Tibial nerve (tissue), 4 donors: Measurements from ENCODE around the gene PSMA7. TPM values are rescaled to one million over a fixed set of nuclear protein-coding genes. Genes with fewer than 3 reads are reported as not detected.

Source experiments
- DNase-seq, 2 donors: peaks; one replicate each; pipeline ENCODE4 v3.0.0-alpha.2; 2019; ENCODE audit warnings: low spot score in 2 of 2
- H3K27ac ChIP-seq, 4 donors: fragments of 200-600 bp; sonication (generic) in 3 of 4; one replicate each; pipeline ENCODE4 v1.5.1; 2017 to 2019; ENCODE audit warnings: mild to moderate bottlenecking in 1 of 4
- H3K27me3 ChIP-seq, 2 donors: fragments of 200-600 bp; sonication (generic) in 1 of 2; one replicate each; pipeline versions ENCODE4 v1.5.1 to v1.6.0; 2017 to 2019
- H3K36me3 ChIP-seq, 3 donors: fragments of 200-600 bp; sonication (generic); one replicate each; pipeline ENCODE4 v1.5.1; 2018 to 2019
- H3K4me1 ChIP-seq, 4 donors: fragments of 200-600 bp; sonication (generic) in 3 of 4; one replicate each; pipeline ENCODE4 v1.5.1; 2017 to 2019
- H3K4me3 ChIP-seq, 4 donors: fragments of 200-600 bp; sonication (generic) in 3 of 4; one replicate each; pipeline ENCODE4 v1.5.1; 2017 to 2019; ENCODE audit warnings: mild to moderate bottlenecking in 1 of 4, moderate library complexity in 1 of 4
- H3K9me3 ChIP-seq, 4 donors: fragments of 200-600 bp; sonication (generic) in 3 of 4; one replicate each; pipeline ENCODE4 v1.5.1; 2017 to 2019
- EP300 ChIP-seq, 2 donors: sonication (generic); formaldehyde crosslinking; IDR thresholded peaks; one replicate each; pipeline ENCODE4 v1.6.1; 2017; ENCODE audit warnings: antibody characterized with exemption in 2 of 2, mild to moderate bottlenecking in 1 of 2
- POLR2A ChIP-seq, 2 donors: fragments of 450-650 bp; IDR thresholded peaks; one replicate each; pipeline ENCODE4 v1.6.1; 2017; ENCODE audit warnings: antibody characterized with exemption in 2 of 2, mild to moderate bottlenecking in 2 of 2, moderate library complexity in 2 of 2
- WGBS, 2 donors: methylation state at CpG; one replicate each; pipeline ENCODE4 v1.1.5; 2018; 5-methylcytosine and 5-hydroxymethylcytosine counted together
- total RNA-seq, 4 donors: library from RNA; depleted of rRNA; stranded (reverse); fragments of >200 nt; gene quantifications; one replicate each; pipeline ENCODE4 v1.1.0, GENCODE V29; 2016
- TF ChIP-seq, protein P1 (sequence below), 5 experiments: fragments of 200-600 bp in 3 of 5; fragments of 450-650 bp in 2 of 5; sonication (generic) in 3 of 5; IDR thresholded peaks; one replicate each; pipeline ENCODE4 v1.5.1; 2016 to 2019; ENCODE audit warnings: antibody characterized with exemption in 5 of 5, mild to moderate bottlenecking in 3 of 5, moderate library complexity in 2 of 5

Gene PSMA7
- total RNA-seq, 4 donors from 2014 or later = 213 to 377 (median 341) TPM

DNA sequence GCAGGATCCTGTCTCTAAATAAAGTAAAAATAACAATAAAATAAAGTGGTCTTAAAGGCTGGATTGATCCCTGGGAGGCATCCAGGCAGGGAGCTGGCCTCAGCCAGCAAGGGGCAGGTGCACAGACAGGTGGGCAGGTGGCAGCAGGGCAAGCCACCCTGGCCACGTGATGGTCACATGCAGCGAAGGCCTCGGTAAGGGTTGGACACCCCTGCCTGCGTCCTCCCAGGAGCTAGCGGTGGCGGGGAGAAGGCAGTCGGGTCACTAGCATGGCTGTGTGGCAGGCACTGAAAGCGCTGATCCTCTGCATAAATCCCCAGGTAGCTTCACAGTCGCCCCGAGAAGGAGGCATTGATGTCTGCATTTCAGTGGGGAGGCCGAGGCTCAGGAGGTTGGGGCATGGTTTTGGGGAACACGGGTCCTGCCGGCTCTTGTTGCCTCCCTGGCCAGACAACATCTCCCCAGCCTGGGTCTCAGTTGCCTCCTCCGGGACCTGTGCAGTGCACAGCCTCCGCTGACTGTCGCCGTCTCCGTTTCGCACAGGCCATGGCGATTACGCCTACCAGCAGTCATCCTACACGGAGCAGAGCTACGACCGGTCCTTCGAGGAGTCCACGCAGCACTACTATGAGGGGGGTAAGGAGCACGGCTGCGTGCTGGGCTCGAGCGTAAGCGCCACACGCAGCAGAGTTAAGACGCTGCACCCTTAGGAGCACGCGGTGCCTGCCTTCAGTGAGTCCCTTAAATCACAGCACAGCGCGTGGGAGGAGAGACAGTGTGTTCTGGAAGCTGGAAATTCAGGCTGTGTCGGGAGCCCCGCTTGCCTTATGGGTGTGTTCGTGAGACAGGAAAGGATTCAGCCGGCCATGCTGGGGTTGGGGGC is 21.9 kb upstream of the PSMA7 start:
- H3K27ac ChIP-seq = no peak overlapping the region
- no peak for TF ChIP-seq POLR2A (IDR thresholded peaks at IDR 0.05)
- TF ChIP-seq EP300 (IDR thresholded peaks at IDR 0.05) = no peak
- TF ChIP-seq, protein P1, sequence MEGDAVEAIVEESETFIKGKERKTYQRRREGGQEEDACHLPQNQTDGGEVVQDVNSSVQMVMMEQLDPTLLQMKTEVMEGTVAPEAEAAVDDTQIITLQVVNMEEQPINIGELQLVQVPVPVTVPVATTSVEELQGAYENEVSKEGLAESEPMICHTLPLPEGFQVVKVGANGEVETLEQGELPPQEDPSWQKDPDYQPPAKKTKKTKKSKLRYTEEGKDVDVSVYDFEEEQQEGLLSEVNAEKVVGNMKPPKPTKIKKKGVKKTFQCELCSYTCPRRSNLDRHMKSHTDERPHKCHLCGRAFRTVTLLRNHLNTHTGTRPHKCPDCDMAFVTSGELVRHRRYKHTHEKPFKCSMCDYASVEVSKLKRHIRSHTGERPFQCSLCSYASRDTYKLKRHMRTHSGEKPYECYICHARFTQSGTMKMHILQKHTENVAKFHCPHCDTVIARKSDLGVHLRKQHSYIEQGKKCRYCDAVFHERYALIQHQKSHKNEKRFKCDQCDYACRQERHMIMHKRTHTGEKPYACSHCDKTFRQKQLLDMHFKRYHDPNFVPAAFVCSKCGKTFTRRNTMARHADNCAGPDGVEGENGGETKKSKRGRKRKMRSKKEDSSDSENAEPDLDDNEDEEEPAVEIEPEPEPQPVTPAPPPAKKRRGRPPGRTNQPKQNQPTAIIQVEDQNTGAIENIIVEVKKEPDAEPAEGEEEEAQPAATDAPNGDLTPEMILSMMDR (IDR thresholded peaks at IDR 0.05) = no peak

DNA sequence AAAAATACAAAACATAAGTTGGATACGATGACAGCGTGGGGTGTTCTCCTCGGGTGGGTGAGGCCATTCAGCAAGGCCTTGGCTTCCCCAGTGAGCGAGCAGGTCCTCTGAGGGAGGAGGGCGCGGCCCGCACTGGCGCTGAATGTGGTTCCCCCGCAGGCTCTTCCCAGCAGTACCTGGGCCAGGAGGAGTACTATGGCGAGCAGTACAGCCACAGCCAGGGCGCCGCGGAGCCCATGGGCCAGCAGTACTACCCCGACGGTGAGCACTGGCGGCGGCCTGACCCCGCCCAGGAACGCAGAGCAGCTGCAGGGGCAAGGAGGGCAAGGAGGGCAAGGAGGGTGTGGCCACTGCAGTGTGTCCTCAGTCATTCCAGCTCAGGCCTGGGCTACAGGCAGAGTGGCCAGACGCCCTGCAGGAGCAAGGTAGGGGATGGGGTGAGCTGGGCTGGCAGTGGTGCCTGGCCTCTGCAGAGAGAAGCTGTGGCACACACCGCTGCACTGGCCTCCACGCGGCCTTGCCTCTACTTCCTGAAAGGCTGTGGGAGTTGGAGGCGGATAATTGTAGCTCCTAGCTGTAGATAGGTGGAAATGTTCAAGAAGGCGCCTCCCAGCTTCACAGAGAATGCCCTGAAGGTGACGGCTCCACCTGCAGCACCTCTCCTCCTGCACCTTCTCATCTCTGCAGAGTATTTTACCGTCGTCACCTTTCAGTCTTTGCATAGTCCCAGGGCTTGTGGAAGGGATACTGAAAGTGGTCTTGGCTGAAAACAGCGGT is 21.0 kb upstream of the PSMA7 start:
- H3K36me3 ChIP-seq = peaks cover 2 to 98% (median 8%) of the 10 kb centered on the region in 3 donors
- WGBS, 2 donors = 90 to 95% methylated on average over 24 to 26 of the region's 29 CpGs
- H3K27ac ChIP-seq = no peak overlapping the region

More for the DNA sequence above, 21.9 kb upstream of the PSMA7 start:
- Histone ChIP-seq H3K9me3 (no peaks in the 10 kb centered on the region), H3K4me1 (no peaks in the 10 kb centered on the region), H3K27me3 (no peaks in the 10 kb centered on the region), H3K36me3 (peaks cover 2 to 100% (median 8%) of the 10 kb centered on the region in 3 donors), H3K4me3 (no peak overlapping the region)
- no peak for DNase-seq
- WGBS, 2 donors = 93 to 96% methylated on average over 36 to 41 of the region's 41 CpGs

DNA sequence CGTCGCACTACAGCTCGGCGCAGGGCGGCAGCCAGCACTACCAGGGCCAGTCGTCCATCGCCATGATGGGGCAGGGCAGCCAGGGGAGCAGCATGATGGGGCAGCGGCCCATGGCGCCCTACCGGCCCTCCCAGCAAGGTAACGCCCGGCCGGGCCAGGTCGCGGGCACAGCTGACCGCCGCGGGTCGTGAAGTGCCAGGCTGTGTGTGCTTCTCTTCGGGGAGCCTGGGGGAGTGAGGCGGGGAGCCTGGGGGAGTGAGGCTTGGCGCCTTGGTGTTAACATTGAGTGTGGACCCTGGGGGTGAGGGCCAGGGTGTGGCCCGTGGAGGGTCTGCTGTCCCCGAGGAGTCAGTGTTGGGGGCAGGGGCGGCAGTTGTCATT is 20.3 kb upstream of the PSMA7 start:
- H3K9me3 ChIP-seq = no peaks in the 10 kb centered on the region
- 98% methylated on average over 21 to 22 of the region's 25 CpGs for WGBS, 2 donors
- no peak overlapping the region for H3K4me3 ChIP-seq
- H3K27ac ChIP-seq = no peak overlapping the region
- TF ChIP-seq POLR2A (IDR thresholded peaks at IDR 0.05) (no peak), EP300 (IDR thresholded peaks at IDR 0.05) (no peak)
- TF ChIP-seq, protein P1 (IDR thresholded peaks at IDR 0.05) = no peak
- peaks cover 2 to 91% (median 8%) of the 10 kb centered on the region in 3 donors for H3K36me3 ChIP-seq
- H3K4me1 ChIP-seq = no peaks in the 10 kb centered on the region
- no peak for DNase-seq
- H3K27me3 ChIP-seq = no peaks in the 10 kb centered on the region

More for the DNA sequence above, 21.0 kb upstream of the PSMA7 start:
- no peak for DNase-seq
- Histone ChIP-seq H3K4me1 (no peaks in the 10 kb centered on the region), H3K4me3 (no peak overlapping the region), H3K9me3 (no peaks in the 10 kb centered on the region), H3K27me3 (no peaks in the 10 kb centered on the region)
- TF ChIP-seq, protein P1 (IDR thresholded peaks at IDR 0.05) = no peak
- TF ChIP-seq POLR2A (IDR thresholded peaks at IDR 0.05) (no peak), EP300 (IDR thresholded peaks at IDR 0.05) (no peak)

DNA sequence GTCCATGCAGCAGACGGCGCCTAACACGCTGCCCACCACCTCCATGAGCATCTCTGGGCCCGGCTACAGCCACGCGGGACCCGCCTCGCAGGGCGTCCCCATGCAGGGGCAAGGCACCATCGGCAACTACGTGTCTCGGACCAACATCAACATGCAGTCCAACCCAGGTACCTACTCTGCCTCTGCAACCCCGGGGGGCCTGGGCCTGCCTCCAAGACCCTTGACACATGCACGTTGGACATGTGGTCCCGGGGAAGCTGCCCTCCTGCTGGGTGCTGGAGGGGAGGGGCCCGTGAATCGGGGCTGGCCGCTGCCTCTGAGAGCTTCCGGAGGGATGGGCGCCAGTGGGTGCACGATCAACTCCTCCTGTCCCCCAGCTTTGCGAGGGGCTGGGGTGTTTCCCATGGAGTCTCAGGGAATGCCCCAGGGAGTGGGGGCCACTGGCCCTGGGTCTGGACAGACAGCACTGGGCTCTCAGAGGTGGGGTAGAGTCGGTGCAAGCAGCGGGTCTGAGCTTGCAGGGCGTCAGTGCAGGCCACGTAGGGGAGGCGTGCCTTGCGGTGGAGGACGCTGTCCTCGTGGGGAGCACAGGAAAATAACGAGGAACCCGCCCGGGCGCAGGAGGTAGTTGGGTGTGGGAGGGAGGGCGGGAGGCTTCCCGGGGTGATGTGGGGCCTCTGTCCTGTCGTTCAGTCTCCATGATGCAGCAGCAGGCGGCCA is 19.7 kb upstream of the PSMA7 start:
- H3K4me3 ChIP-seq = no peak overlapping the region
- 91 to 93% methylated on average over 33 to 38 of the region's 38 CpGs for WGBS, 2 donors
- no peak for DNase-seq
- no peak for TF ChIP-seq EP300 (IDR thresholded peaks at IDR 0.05)
- no peak for TF ChIP-seq POLR2A (IDR thresholded peaks at IDR 0.05)
- no peak overlapping the region for H3K27ac ChIP-seq
- H3K27me3 ChIP-seq = no peaks in the 10 kb centered on the region
- H3K9me3 ChIP-seq = no peaks in the 10 kb centered on the region
- H3K4me1 ChIP-seq = no peaks in the 10 kb centered on the region
- peaks cover 2 to 85% (median 8%) of the 10 kb centered on the region in 3 donors for H3K36me3 ChIP-seq

DNA sequence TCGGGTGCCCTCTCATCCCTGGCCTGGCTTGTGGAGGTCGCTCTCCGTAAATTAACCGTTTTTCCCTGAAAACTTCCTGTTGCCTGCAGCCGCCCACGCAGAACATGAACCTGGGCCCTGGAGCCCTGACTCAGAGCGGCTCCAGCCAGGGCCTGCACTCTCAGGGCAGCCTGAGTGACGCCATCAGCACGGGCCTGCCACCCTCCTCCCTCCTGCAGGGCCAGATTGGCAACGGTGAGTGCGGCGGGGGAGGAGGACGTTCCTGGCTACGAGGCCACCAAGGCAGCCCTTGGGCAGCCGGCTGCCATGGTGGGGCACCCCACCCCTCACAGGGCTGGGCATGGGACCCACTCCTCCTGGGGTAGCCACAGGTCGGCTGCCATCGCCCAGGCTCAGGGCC is 18.2 kb upstream of the PSMA7 start:
- no peaks in the 10 kb centered on the region for H3K27me3 ChIP-seq
- no peak overlapping the region for H3K27ac ChIP-seq
- H3K36me3 ChIP-seq = peaks cover 2 to 70% (median 8%) of the 10 kb centered on the region in 3 donors
- no peak for DNase-seq
- H3K9me3 ChIP-seq = no peaks in the 10 kb centered on the region
- peaks cover 0 to 11% (median 4%) of the 10 kb centered on the region in 4 donors for H3K4me1 ChIP-seq
- 81 to 82% methylated on average over 16 to 17 of the region's 17 CpGs for WGBS, 2 donors
- no peak for TF ChIP-seq POLR2A (IDR thresholded peaks at IDR 0.05)
- TF ChIP-seq, protein P1 (IDR thresholded peaks at IDR 0.05) = no peak
- TF ChIP-seq EP300 (IDR thresholded peaks at IDR 0.05) = no peak
- H3K4me3 ChIP-seq = no peak overlapping the region
